ENCODE measurements around the gene PROB1.

PROB1 gene

GRCh38 chr5:139384591-139385051, 10.3 kb downstream of the PROB1 start:
- no peak for TF ChIP-seq OSR1 (CRISPR knock-in tag; IDR thresholded peaks at IDR 0.05)
- no peak for TF ChIP-seq ZNF8 (CRISPR knock-in tag; IDR thresholded peaks at IDR 0.05)
- TF ChIP-seq PPARA (CRISPR knock-in tag; IDR thresholded peaks at IDR 0.05; ENCODE audit: borderline replicate concordance) = no peak
- no peak for TF ChIP-seq CREB5 (CRISPR knock-in tag; IDR thresholded peaks at IDR 0.05; ENCODE audit: low read depth)
- TF ChIP-seq PATZ1 (CRISPR knock-in tag; IDR thresholded peaks at IDR 0.05; ENCODE audit: borderline replicate concordance) = no peak
- TF ChIP-seq ARNTL (CRISPR knock-in tag; IDR thresholded peaks at IDR 0.05; ENCODE audit: borderline replicate concordance, low read depth) = no peak
- TF ChIP-seq ZNF70 (CRISPR knock-in tag; IDR thresholded peaks at IDR 0.05) = no peak
- TF ChIP-seq CSRNP3 (CRISPR knock-in tag; IDR thresholded peaks at IDR 0.05) = no peak
- TF ChIP-seq TOX (CRISPR knock-in tag; IDR thresholded peaks at IDR 0.05; ENCODE audit: borderline replicate concordance) = no peak
- TF ChIP-seq RARB (CRISPR knock-in tag; IDR thresholded peaks at IDR 0.05) = no peak
- TF ChIP-seq GLIS3 (CRISPR knock-in tag; IDR thresholded peaks at IDR 0.05) = no peak
- TF ChIP-seq SNAI2 (CRISPR knock-in tag; IDR thresholded peaks at IDR 0.05) = no peak
- no peak for TF ChIP-seq POU6F1 (CRISPR knock-in tag; IDR thresholded peaks at IDR 0.05; ENCODE audit: borderline replicate concordance, low read depth)
- no peak for TF ChIP-seq ISL1 (CRISPR knock-in tag; IDR thresholded peaks at IDR 0.05)
- TF ChIP-seq ZFP3 (CRISPR knock-in tag; IDR thresholded peaks at IDR 0.05) = no peak
- TF ChIP-seq ESRRG (CRISPR knock-in tag; IDR thresholded peaks at IDR 0.05) = no peak
- no peak for TF ChIP-seq BACH2 (CRISPR knock-in tag; IDR thresholded peaks at IDR 0.05; ENCODE audit: borderline replicate concordance)
- no peak for TF ChIP-seq CSDC2 (CRISPR knock-in tag; IDR thresholded peaks at IDR 0.05)
- no peak for ATAC-seq

GRCh38 chr5:139383993-139384590, 10.8 kb downstream of the PROB1 start:
- no peak for ATAC-seq
- no peak for TF ChIP-seq ESRRG (CRISPR knock-in tag; IDR thresholded peaks at IDR 0.05)
- no peak for TF ChIP-seq ZC3H10 (CRISPR knock-in tag; IDR thresholded peaks at IDR 0.05)
- no peak for TF ChIP-seq ISL1 (CRISPR knock-in tag; IDR thresholded peaks at IDR 0.05)
- TF ChIP-seq TSHZ2 (CRISPR knock-in tag; IDR thresholded peaks at IDR 0.05) = no peak
- no peak for TF ChIP-seq CSRNP3 (CRISPR knock-in tag; IDR thresholded peaks at IDR 0.05)
- no peak for TF ChIP-seq TCF4 (CRISPR knock-in tag; IDR thresholded peaks at IDR 0.05; ENCODE audit: borderline replicate concordance)
- no peak for TF ChIP-seq ARNTL (CRISPR knock-in tag; IDR thresholded peaks at IDR 0.05; ENCODE audit: borderline replicate concordance, low read depth)
- TF ChIP-seq TOX (CRISPR knock-in tag; IDR thresholded peaks at IDR 0.05; ENCODE audit: borderline replicate concordance) = no peak
- TF ChIP-seq ZNF565 (CRISPR knock-in tag; conservative IDR thresholded peaks at IDR 0.05; ENCODE audit: low read depth) = no peak
- no peak for TF ChIP-seq BACH2 (CRISPR knock-in tag; IDR thresholded peaks at IDR 0.05; ENCODE audit: borderline replicate concordance)
- no peak for TF ChIP-seq OSR1 (CRISPR knock-in tag; IDR thresholded peaks at IDR 0.05)
- no peak for TF ChIP-seq SNAI2 (CRISPR knock-in tag; IDR thresholded peaks at IDR 0.05)
- TF ChIP-seq RARB (CRISPR knock-in tag; IDR thresholded peaks at IDR 0.05) = no peak
- no peak for TF ChIP-seq ZFP30 (CRISPR knock-in tag; IDR thresholded peaks at IDR 0.05)
- TF ChIP-seq ZFP3 (CRISPR knock-in tag; IDR thresholded peaks at IDR 0.05) = no peak
- TF ChIP-seq ZNF70 (CRISPR knock-in tag; IDR thresholded peaks at IDR 0.05) = no peak
- no peak for TF ChIP-seq CREB5 (CRISPR knock-in tag; IDR thresholded peaks at IDR 0.05; ENCODE audit: low read depth)
- no peak for TF ChIP-seq GLIS3 (CRISPR knock-in tag; IDR thresholded peaks at IDR 0.05)
- no peak for TF ChIP-seq CSDC2 (CRISPR knock-in tag; IDR thresholded peaks at IDR 0.05)
- TF ChIP-seq PPARA (CRISPR knock-in tag; IDR thresholded peaks at IDR 0.05; ENCODE audit: borderline replicate concordance) = no peak

Measured in SK-N-SH treated with all-trans-retinoic acid at 6 μM for 48 hours (cell line).